Smooth muscle cell of the brain vasculature (primary cell): ENCODE data around the gene LRRFIP1.
"Not testable (repeated sequence)": the region's sequence is repeated elsewhere in the genome, so short reads cannot be mapped to it uniquely, and the experiment has no call there.

ENCODE experiments used
- DNase-seq: peaks from one replicate; pipeline ENCODE4 v3.0.0-alpha.2; 2012; ENCODE audit warnings: low read depth, low spot score

Gene LRRFIP1

GRCh38 chr2:237744270-237744612 lies 116.9 kb downstream of the LRRFIP1 start:
- DNase-seq: no peak

- DNase-seq: no peak
These were observed 117.3 kb downstream of the LRRFIP1 start for GRCh38 chr2:237744613-237745249.

- DNase-seq: no peak
These were observed 117.8 kb downstream of the LRRFIP1 start for GRCh38 chr2:237745250-237745613.

- no peak for DNase-seq
These were observed 119.1 kb downstream of the LRRFIP1 start for GRCh38 chr2:237746302-237747080.

- DNase-seq: no peak
These were observed 119.8 kb downstream of the LRRFIP1 start for GRCh38 chr2:237747189-237747588.

GRCh38 chr2:237749002-237749401 lies 121.6 kb downstream of the LRRFIP1 start:
- no peak for DNase-seq

GRCh38 chr2:237749961-237750360 lies 122.6 kb downstream of the LRRFIP1 start:
- DNase-seq: no peak

- DNase-seq: not testable (repeated sequence)
These were observed 123.1 kb downstream of the LRRFIP1 start for GRCh38 chr2:237750441-237750840.

- no peak for DNase-seq
These were observed 125.4 kb downstream of the LRRFIP1 start for GRCh38 chr2:237752761-237753165.

GRCh38 chr2:237754182-237754581 lies 126.8 kb downstream of the LRRFIP1 start:
- no peak for DNase-seq

GRCh38 chr2:237754626-237755248 lies 127.3 kb downstream of the LRRFIP1 start:
- no peak for DNase-seq

- DNase-seq: no peak
These were observed 130.2 kb downstream of the LRRFIP1 start for GRCh38 chr2:237757616-237758015.

GRCh38 chr2:237758185-237758584 lies 130.8 kb downstream of the LRRFIP1 start:
- DNase-seq: no peak

GRCh38 chr2:237759176-237759575 lies 131.8 kb downstream of the LRRFIP1 start:
- DNase-seq: no peak

- no peak for DNase-seq
These were observed 133.4 kb downstream of the LRRFIP1 start for GRCh38 chr2:237760506-237761502.

- not testable (repeated sequence) for DNase-seq
These were observed 135.2 kb downstream of the LRRFIP1 start for GRCh38 chr2:237762291-237763182.

GRCh38 chr2:237763812-237764211 lies 136.4 kb downstream of the LRRFIP1 start:
- no peak for DNase-seq

GRCh38 chr2:237765122-237765521 lies 137.7 kb downstream of the LRRFIP1 start:
- DNase-seq: not testable (repeated sequence)

GRCh38 chr2:237765875-237766274 lies 138.5 kb downstream of the LRRFIP1 start:
- DNase-seq: no peak

- DNase-seq: no peak
These were observed 139.0 kb downstream of the LRRFIP1 start for GRCh38 chr2:237766340-237766739.

GRCh38 chr2:237772513-237772912 lies 145.1 kb downstream of the LRRFIP1 start:
- DNase-seq: no peak
